HG03135 (cell line): Measurements from ENCODE around the gene ZNF853.
"Not testable (repeated sequence)": the region's sequence is repeated elsewhere in the genome, so short reads cannot be mapped to it uniquely, and the experiment has no call there.

Experiments
- ATAC-seq: cut with Tn5 transposase; IDR thresholded peaks from one replicate; pipeline ENCODE4 v1.9.1; 2021; ENCODE audit warnings: mild to moderate bottlenecking, moderate library complexity; ENCODE audit not compliant: unreplicated experiment

Gene ZNF853

DNA sequence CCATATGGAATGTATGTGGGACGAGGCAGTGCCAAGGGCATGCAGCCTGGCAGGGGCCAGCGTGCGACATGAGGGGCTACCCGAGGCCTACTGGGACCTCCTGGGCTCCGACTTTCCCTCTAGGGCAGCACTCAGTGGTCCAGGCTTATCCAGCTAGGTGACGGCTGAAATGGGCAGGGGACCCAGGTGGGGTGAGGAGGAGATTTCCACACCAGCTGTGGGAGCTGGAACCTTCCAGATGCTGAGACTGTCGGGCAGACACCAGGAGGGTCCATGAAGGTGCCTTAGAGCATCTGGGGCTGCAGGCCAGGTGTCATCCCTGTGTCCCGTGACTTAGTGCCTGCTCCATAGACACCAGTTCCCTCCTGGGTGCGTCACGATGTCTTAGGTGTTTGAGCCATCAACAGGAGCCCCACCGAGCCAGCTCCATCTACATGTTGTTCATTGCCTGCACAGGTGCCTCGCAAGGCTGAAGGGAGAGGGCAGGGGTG, 35.2 kb downstream of the ZNF853 start:
- ATAC-seq = no peak

DNA sequence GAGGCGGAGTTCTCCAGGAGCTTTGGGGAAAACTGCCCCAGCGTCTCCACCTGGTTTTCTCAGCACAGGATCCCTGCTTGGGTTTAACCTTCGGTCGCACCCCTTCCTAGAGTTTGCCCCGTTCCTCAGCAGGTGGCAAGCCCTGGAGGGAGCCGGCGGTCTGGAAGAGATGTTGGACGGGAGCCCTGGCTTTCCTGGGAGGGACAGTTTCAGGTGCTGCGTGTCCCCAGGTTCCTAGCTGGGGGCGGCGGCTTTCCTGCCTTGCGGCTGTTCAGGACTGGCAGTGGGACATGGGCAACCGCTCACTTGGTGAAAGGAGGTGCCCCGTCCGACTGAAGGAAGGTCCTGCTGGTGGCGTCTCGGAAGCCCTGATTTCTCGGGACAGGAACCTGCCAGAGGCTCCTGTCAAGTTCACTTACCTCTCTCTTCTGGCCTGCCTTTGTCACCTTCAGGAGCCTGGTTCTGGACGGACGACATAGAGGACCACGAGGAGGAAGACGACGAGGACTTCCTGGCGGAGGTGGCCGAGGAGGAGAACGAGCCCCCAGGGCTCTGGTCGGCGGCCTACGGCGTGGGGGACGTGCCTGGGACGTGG, 36.5 kb downstream of the ZNF853 start:
- no peak for ATAC-seq

DNA sequence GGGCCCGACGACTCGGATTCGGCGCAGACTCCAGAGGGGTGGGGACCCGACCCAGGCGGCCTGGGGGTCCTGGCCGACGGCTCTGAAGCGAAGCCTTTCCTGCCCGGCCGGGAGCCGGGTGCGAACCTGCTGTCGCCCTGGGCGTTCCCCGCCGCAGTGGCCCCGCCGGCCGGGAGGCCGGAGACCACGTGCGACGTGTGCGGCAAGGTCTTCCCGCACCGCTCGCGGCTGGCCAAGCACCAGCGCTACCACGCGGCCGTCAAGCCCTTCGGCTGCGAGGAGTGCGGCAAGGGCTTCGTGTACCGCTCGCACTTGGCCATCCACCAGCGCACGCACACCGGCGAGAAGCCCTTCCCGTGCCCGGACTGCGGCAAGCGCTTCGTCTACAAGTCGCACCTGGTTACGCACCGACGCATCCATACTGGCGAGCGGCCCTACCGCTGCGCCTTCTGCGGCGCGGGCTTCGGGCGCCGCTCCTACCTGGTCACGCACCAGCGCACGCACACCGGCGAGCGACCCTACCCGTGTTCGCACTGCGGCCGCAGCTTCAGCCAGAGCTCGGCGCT, 37.1 kb downstream of the ZNF853 start:
- ATAC-seq = no peak

DNA sequence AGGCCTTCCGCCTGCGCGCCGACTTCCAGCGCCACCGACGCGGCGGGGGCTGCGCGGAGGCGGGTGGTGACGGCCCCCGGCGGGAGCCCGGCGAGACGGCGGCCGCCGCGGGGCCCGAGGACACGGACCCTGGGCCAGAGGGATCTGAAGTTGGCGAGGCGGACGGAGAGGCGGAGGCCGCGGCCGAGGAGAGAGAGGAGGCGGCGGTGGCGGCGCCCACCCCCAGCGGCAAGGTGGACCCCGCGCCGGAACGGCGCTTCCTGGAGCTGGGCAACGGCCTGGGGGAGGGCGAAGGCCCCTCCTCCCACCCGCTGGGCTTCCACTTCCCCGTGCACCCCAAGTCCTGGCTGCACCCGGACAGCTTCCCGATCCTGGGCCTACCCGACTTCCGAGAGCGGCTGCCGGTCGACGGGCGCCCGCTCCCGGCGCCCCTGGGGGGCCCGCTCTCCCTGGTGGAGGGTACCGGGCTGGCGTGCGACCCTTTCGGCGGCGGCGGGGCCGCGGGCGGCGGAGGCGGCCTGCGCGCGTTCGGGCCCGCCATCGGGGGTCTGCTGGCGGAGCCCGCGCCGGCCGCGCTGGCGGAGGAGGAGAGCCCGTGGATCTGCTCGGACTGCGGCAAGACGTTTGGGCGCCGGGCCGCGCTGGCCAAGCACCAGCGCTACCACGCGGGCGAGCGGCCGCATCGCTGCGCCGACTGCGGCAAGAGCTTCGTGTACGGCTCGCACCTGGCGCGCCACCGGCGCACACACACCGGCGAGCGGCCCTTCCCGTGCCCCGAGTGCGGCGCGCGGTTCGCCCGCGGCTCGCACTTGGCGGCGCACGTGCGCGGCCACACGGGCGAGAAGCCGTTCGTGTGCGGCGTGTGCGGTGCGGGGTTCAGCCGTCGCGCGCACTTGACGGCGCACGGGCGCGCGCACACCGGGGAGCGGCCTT, 37.9 kb downstream of the ZNF853 start:
- ATAC-seq = no peak

DNA sequence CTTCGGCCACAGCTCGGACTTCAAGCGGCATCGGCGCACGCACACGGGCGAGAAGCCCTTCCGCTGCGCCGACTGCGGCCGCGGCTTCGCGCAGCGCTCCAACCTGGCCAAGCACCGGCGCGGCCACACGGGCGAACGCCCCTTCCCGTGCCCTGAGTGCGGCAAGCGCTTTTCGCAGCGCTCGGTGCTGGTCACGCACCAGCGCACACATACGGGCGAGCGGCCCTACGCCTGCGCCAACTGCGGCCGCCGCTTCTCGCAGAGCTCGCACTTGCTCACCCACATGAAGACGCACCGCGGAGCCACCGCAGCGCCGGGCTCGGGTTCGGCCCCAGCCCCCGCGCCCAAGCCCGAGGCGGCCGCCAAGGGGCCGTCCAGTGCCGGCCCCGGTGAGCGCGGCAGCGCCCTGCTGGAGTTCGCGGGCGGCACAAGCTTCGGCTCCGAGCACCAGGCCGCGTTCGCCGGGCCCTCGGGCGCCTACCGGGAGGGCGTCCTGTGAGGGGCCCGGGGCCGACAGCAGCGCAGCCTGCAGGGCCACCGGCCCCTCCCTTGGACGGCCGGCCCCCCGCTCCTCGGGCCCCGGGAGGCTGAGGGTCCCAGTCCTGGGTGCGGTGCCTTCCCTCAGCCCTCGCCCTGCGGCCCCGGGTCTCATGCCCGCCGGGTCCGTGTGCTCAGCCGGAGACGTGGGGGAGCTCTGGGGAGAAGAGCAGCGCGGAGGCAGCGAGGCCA, 38.9 kb downstream of the ZNF853 start:
- no peak for ATAC-seq

DNA sequence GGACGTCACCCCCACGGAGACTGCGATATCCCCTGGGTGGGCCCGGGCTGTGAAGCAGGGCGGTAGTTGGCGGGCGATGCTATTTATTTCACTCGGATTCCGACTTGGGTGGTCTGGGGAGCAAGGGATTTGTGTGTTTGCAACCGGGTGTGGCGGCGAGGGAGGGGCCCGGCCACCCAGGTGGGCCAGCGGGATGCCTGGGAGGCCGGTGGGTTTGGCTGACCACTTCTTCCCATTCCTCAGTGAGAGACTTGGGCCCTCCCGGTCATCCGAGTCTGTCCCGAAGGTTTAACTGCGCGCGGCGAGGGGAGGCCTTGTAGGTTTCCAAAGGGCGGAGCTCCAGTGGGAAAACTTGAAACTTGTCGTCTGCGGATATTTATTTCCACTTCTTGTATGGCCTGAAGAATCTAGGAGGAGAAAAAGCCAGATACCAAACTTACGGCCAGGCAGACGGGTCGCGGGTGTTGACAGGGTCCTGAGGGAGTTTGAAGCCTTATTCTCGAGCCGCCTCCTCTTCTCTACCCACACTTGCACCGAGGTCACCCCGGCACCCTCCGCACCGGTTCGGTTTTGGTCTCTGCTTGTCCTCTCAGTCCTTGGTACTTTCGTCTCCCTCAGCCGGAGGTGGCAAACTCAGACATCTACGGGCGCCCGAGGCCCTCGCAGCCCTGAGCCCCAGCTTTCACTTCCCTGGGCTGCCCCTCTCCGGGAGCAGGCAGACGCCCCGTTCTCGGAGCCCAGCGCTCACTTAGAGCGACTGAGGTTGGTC, 39.6 kb downstream of the ZNF853 start:
- ATAC-seq = no peak

DNA sequence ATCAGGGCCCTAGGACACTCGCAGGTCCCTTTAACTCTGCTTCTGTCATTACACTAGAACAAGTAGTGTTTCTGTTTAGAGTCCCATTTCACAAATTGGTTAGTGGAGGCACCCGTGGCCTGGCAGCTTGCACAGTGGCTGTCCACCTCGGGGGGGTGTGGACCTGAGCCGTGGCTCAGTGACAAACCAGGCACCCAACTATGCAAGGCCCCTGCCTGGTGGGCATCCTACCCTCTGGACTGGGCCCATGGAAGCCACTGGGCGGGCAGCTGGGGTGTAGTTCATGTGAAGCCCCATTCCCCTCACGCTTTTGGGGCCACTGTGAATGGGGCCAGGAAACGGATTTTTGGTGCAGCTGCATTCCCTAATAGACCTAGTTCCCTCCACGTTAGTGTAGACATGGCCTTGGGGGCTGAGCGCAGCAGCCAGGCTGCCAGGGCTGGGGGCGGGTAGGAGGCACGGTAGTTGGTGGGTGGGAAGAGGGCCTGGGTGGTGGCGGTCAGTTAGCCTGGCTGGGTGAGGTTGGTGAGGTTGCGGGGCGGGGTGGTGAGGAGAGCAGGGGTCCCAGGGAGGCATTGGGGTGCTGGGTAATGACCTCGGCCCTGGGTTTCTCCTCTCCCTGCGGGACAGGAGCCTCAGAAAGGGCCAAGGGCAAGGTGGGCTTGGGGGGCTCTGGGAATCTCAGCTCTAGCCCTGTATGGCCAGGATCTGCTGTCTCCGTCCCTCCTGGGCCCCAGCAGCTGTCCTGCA, 40.4 kb downstream of the ZNF853 start:
- no peak for ATAC-seq

DNA sequence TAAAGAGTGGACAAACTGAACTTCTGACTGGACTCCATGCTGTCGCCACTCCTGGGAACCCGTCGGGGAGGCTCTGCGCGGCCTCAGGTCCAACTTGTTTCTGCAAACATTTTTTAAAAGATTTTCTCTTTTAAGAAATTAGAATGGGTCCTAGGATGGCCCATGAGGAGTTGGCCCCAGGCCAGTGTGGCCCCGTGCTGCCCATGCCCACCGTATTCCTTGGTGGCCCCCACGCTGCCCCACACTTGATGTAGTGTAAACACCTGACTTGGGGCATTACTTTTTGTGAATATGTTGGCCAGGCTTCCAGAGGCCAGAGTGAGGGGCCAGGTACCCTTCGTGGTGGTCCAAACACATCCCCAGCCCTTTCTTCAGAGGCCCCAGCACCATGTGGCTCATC, 41.0 kb downstream of the ZNF853 start:
- no peak for ATAC-seq

DNA sequence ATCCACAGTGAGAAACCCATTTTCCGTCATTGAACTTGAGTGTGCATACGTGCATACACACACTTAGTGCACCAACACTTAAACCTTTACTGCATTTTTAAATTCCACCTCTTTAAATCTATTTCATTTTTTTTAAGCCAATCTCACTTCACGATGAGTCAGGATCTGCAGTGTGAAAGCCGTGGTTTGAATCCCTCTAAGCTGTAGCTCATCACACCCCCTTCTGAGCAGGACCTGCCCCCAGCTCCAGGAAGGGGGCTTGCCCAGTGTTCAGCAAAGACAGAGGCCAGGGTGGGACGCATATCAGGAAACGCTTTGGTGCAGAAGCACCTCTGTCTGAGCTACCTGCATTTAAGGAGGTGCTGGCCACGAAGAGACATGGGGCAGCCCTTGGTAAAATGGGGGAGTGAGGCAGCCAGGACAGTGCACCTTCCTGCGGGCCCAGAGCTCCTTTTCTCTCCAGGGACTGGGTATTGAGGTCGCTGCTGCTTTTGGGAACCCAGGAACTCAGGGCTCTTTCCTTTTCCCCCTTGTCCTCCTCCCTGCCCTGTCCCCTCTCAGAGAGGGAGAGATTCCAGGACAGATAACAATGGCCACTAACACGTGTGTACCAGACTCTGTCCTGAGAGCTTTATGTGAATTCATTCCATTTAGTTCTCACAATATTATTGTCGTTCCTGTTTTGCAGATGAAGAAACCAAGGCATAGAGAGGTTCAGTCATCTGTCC, 43.4 kb downstream of the ZNF853 start:
- no peak for ATAC-seq

DNA sequence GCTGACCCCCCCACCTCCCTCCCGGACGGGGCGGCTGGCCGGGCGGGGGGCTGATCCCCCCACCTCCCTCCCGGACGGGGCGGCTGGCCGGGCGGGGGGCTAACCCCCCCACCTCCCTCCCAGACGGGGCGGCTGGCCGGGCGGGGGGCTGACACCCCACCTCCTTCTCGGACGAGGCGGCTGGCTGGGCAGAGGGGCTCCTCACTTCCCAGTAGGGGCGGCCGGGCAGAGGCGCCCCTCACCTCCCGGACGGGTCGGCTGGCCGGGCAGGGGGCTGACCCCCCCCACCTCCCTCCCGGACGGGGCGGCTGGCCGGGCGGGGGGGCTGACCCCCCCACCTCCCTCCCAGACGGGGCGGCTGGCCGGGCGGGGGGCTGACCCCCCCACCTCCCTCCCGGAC, 55.4 kb downstream of the ZNF853 start:
- not testable (repeated sequence) for ATAC-seq
